ENCODE measurements around the gene A2ML1.

DNA sequence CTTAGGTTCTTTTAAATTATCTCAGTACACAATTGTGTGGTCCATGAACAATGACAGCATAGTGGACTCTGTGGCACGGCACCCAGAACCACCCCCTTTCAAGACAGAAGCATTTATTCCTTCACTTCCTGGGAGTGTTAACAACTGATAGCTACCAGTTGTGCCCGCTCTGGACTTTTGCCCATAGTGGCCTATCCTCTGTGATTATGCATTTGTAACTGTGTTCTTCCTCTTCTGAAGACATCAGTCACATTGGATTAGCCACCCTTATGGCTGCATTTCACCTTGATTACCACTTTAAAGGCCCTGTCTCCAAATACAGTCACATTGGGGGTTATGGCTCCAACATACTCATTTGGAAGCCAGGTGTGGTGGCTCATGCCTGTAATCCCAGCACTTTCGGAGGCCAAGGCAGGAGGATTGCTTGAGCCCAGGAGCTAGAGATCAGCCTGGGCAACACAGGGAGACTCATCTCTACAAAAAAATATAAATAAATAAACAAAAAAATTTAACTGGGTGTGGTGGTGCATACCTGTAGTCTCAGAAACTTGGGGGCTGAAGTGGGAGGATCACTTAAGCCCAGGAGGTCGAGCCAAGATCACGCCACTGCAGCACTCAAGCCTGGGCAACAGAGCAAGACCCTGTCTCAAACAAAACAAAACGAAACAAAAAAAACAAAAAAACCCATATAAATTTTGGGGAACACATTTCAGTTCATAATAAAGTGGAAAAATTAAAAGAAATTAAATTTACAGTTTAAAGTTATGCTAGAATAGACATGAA lies 64.3 kb downstream of the A2ML1 start:
- TF ChIP-seq, protein P1, sequence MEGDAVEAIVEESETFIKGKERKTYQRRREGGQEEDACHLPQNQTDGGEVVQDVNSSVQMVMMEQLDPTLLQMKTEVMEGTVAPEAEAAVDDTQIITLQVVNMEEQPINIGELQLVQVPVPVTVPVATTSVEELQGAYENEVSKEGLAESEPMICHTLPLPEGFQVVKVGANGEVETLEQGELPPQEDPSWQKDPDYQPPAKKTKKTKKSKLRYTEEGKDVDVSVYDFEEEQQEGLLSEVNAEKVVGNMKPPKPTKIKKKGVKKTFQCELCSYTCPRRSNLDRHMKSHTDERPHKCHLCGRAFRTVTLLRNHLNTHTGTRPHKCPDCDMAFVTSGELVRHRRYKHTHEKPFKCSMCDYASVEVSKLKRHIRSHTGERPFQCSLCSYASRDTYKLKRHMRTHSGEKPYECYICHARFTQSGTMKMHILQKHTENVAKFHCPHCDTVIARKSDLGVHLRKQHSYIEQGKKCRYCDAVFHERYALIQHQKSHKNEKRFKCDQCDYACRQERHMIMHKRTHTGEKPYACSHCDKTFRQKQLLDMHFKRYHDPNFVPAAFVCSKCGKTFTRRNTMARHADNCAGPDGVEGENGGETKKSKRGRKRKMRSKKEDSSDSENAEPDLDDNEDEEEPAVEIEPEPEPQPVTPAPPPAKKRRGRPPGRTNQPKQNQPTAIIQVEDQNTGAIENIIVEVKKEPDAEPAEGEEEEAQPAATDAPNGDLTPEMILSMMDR (IDR thresholded peaks at IDR 0.05; ENCODE audit: insufficient read depth, low read depth, low read length), result no peak
- no peak for TF ChIP-seq EZH2 (IDR thresholded peaks at IDR 0.05; ENCODE audit: insufficient read depth, low read length)

Measured in astrocyte (in vitro differentiated cells and primary cell).